ENCODE data around the gene SPPL3. TPM values are rescaled to one million over a fixed set of nuclear protein-coding genes. Genes with fewer than 3 reads are reported as not detected.

Gene SPPL3
- total RNA-seq, 1 donor from 2014 or later, result 28.5 TPM

- no peak for DNase-seq
Measured at GRCh38 chr12:120873226-120873625, 30.9 kb downstream of the SPPL3 start.

GRCh38 chr12:120872487-120872886, 31.7 kb downstream of the SPPL3 start:
- no peak for DNase-seq

- DNase-seq, result no peak
Measured at GRCh38 chr12:120870415-120870814, 33.7 kb downstream of the SPPL3 start.

GRCh38 chr12:120869376-120869775, 34.8 kb downstream of the SPPL3 start:
- no peak for DNase-seq

GRCh38 chr12:120866108-120866507, 38.0 kb downstream of the SPPL3 start:
- DNase-seq, result no peak

GRCh38 chr12:120865098-120865497, 39.1 kb downstream of the SPPL3 start:
- no peak for DNase-seq

GRCh38 chr12:120862664-120863063, 41.5 kb downstream of the SPPL3 start:
- no peak for DNase-seq

GRCh38 chr12:120861074-120861795, 42.9 kb downstream of the SPPL3 start:
- DNase-seq, result no peak

- DNase-seq, result no peak
Measured at GRCh38 chr12:120858306-120859088, 45.7 kb downstream of the SPPL3 start.

GRCh38 chr12:120856980-120857379, 47.2 kb downstream of the SPPL3 start:
- DNase-seq, result no peak

- no peak for DNase-seq
Measured at GRCh38 chr12:120855823-120856588, 48.2 kb downstream of the SPPL3 start.

- no peak for DNase-seq
Measured at GRCh38 chr12:120854804-120855203, 49.4 kb downstream of the SPPL3 start.

GRCh38 chr12:120853188-120853587, 51.0 kb downstream of the SPPL3 start:
- DNase-seq, result no peak

GRCh38 chr12:120851944-120852343, 52.2 kb downstream of the SPPL3 start:
- no peak for DNase-seq

- no peak for DNase-seq
Measured at GRCh38 chr12:120851444-120851843, 52.7 kb downstream of the SPPL3 start.

- no peak for DNase-seq
Measured at GRCh38 chr12:120849765-120850164, 54.4 kb downstream of the SPPL3 start.

- no peak for DNase-seq
Measured at GRCh38 chr12:120847814-120848213, 56.3 kb downstream of the SPPL3 start.

- no peak for DNase-seq
Measured at GRCh38 chr12:120847392-120847791, 56.8 kb downstream of the SPPL3 start.

GRCh38 chr12:120846721-120847120, 57.4 kb downstream of the SPPL3 start:
- no peak for DNase-seq

- DNase-seq, result no peak
Measured at GRCh38 chr12:120845696-120846095, 58.5 kb downstream of the SPPL3 start.

- DNase-seq, result no peak
Measured at GRCh38 chr12:120844768-120845449, 59.2 kb downstream of the SPPL3 start.

GRCh38 chr12:120844297-120844696, 59.9 kb downstream of the SPPL3 start:
- DNase-seq, result no peak
